PFSK-1 (cell line): ENCODE results near the gene CC2D2A.

Source experiments
- FOXP2 ChIP-seq: optimal IDR thresholded peaks from 2 replicates; pipeline ENCODE3; 2011; ENCODE audit warnings: borderline replicate concordance, control low read depth, inconsistent platforms; ENCODE audit not compliant: insufficient read depth; ENCODE audit errors: extremely low read length, extremely low read depth
- POLR2AphosphoS5 ChIP-seq: IDR thresholded peaks from 2 replicates; pipeline ENCODE4 v1.6.1; 2012; ENCODE audit warnings: low read depth, mild to moderate bottlenecking, control low read depth, low read length, moderate library complexity
- TAF1 ChIP-seq: IDR thresholded peaks from 2 replicates; pipeline ENCODE4 v1.6.1; 2012; ENCODE audit warnings: low read length, control low read depth, borderline replicate concordance; ENCODE audit not compliant: insufficient read depth

DNA sequence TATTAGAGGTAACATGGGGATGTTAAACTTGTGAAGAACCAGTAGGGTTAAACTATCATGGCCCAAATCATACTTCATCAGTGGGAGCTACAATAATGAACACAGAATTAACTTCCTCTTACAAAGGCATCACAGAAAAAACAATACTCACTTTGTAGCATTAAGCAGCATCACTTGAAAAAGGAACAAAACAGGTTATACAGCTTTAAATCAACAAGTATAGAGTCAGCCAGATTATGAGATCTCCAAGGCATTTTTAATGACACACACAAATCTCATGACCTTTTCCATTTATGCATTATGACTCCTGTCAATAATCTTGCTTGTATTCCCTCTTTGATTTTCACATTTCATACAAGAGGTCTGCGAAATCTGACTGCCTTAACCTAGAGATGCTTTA lies 167.1 kb downstream of the CC2D2A start:
- TF ChIP-seq POLR2AphosphoS5 (no peak), TAF1 (no peak), FOXP2 (no peak)
